ENCODE results near the gene ZNF774. TPM values are rescaled to one million over a fixed set of nuclear protein-coding genes. Genes with fewer than 3 reads are reported as not detected.

The ZNF774 gene
- total and polyA plus RNA-seq, 2 of the 13 experiments (the other 11 are each of a cell fraction or from before 2014, with no cell fraction given) = 0.59 to 1.4 TPM

DNA sequence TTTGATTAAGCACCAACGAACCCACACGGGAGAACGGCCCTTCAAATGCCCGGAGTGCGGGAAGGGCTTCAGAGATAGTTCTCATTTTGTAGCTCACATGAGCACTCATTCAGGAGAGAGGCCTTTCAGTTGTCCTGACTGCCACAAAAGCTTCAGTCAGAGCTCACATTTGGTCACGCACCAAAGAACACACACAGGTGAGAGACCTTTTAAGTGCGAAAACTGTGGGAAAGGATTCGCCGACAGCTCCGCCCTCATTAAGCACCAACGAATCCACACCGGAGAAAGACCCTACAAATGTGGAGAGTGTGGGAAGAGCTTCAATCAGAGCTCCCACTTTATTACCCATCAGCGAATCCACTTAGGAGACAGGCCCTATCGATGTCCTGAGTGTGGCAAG, 8.7 kb downstream of the ZNF774 start:
- 89% methylated on average over 13 of the region's 14 CpGs for WGBS (ENCODE audit: low lambda C conversion rate)
- intact Hi-C loops (cut with micrococcal nuclease; ENCODE audit: unreplicated experiment) (no loop called here), in situ Hi-C loops (cut with HindIII; ENCODE audit: extremely low pct_ligation_motif_present, low pct_unique_long_range_greater_than_20kb) (loop anchor here (10.0 kb wide), 1 partner anchor 124 kb away; no protein-coding TSS in a partner anchor)

More for the DNA sequence above, 8.7 kb downstream of the ZNF774 start:
- Histone ChIP-seq H3K79me2 (ENCODE audit: insufficient read depth, low read length) (no peaks in the 10 kb centered on the region), H2AFZ (ENCODE audit: low read length) (no peak overlapping the region), H3K4me2 (ENCODE audit: low read depth, low read length) (no peak overlapping the region), H3K4me3 (replicated peaks in 1 of 3; ENCODE audit: insufficient read depth in 1 of 3, low read depth in 2 of 3, low read length in 3 of 3) (no peak overlapping the region), H3K36me3 (replicated peaks in 1 of 2; ENCODE audit: control insufficient read depth in 1 of 2, insufficient read depth in 2 of 2, low read length in 2 of 2) (peaks cover 0 to 2% of the 10 kb centered on the region in 2 experiments; a peak in 1 of 5 replicates), H3K4me1 (ENCODE audit: insufficient read depth, low read length) (no peaks in the 10 kb centered on the region), H3K27me3 (ENCODE audit: control insufficient read depth in 1 of 2, insufficient read depth in 2 of 2, low read length in 2 of 2) (no peaks in the 10 kb centered on the region), H4K20me1 (ENCODE audit: insufficient read depth, low read length) (no peaks in the 10 kb centered on the region), H3K9ac (ENCODE audit: insufficient read depth, low read depth, low read length) (no peak overlapping the region), H3K9me3 (ENCODE audit: low read length) (no peaks in the 10 kb centered on the region), H3K27ac (ENCODE audit: extremely low read length, insufficient read depth, low read length) (no peak overlapping the region)
- no peak for ATAC-seq
- DNase-seq (ENCODE audit: low spot score) = no peak
- TF ChIP-seq, protein P1, sequence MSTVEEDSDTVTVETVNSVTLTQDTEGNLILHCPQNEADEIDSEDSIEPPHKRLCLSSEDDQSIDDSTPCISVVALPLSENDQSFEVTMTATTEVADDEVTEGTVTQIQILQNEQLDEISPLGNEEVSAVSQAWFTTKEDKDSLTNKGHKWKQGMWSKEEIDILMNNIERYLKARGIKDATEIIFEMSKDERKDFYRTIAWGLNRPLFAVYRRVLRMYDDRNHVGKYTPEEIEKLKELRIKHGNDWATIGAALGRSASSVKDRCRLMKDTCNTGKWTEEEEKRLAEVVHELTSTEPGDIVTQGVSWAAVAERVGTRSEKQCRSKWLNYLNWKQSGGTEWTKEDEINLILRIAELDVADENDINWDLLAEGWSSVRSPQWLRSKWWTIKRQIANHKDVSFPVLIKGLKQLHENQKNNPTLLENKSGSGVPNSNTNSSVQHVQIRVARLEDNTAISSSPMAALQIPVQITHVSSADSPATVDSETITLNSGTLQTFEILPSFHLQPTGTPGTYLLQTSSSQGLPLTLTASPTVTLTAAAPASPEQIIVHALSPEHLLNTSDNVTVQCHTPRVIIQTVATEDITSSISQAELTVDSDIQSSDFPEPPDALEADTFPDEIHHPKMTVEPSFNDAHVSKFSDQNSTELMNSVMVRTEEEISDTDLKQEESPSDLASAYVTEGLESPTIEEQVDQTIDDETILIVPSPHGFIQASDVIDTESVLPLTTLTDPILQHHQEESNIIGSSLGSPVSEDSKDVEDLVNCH (CRISPR knock-in tag; IDR thresholded peaks at IDR 0.05) = no peak
- TF ChIP-seq, protein P2, sequence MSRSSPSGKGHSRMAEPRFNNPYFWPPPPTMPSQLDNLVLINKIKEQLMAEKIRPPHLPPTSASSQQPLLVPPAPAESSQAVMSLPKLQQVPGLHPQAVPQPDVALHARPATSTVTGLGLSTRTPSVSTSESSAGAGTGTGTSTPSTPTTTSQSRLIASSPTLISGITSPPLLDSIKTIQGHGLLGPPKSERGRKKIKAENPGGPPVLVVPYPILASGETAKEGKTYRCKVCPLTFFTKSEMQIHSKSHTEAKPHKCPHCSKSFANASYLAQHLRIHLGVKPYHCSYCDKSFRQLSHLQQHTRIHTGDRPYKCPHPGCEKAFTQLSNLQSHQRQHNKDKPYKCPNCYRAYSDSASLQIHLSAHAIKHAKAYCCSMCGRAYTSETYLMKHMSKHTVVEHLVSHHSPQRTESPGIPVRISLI (CRISPR knock-in tag; IDR thresholded peaks at IDR 0.05; ENCODE audit: borderline replicate concordance) = no peak
- no peak for TF ChIP-seq ZSCAN30 (CRISPR knock-in tag; IDR thresholded peaks at IDR 0.05)
- no peak for TF ChIP-seq ZFP1 (CRISPR knock-in tag; IDR thresholded peaks at IDR 0.05)
- TF ChIP-seq GATA4 (IDR thresholded peaks at IDR 0.05; ENCODE audit: borderline replicate concordance, low read depth) = no peak
- TF ChIP-seq POLR2A (IDR thresholded peaks at IDR 0.05; ENCODE audit: insufficient read depth in 1 of 2, low read depth in 2 of 2, low read length in 2 of 2) = no peak
- no peak for TF ChIP-seq ZNF572 (CRISPR knock-in tag; IDR thresholded peaks at IDR 0.05)
- TF ChIP-seq ZNF83 (CRISPR knock-in tag; IDR thresholded peaks at IDR 0.05; ENCODE audit: borderline replicate concordance) = no peak
- TF ChIP-seq TCF12 (IDR thresholded peaks at IDR 0.05) = no peak
- TF ChIP-seq TCF12 (CRISPR knock-in tag; IDR thresholded peaks at IDR 0.05) = no peak
- no peak for TF ChIP-seq SP140L (CRISPR knock-in tag; IDR thresholded peaks at IDR 0.05; ENCODE audit: borderline replicate concordance)
- TF ChIP-seq ZNF34 (CRISPR knock-in tag; IDR thresholded peaks at IDR 0.05; ENCODE audit: borderline replicate concordance) = no peak
- TF ChIP-seq, protein P3, sequence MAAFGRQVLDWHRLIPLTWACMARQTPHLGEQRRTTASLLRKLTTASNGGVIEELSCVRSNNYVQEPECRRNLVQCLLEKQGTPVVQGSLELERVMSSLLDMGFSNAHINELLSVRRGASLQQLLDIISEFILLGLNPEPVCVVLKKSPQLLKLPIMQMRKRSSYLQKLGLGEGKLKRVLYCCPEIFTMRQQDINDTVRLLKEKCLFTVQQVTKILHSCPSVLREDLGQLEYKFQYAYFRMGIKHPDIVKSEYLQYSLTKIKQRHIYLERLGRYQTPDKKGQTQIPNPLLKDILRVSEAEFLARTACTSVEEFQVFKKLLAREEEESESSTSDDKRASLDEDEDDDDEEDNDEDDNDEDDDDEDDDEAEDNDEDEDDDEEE (CRISPR knock-in tag; IDR thresholded peaks at IDR 0.05) = no peak
- no peak for TF ChIP-seq HOXA9 (CRISPR knock-in tag; IDR thresholded peaks at IDR 0.05; ENCODE audit: borderline replicate concordance)
- no peak for TF ChIP-seq ZNF326 (CRISPR knock-in tag; IDR thresholded peaks at IDR 0.05; ENCODE audit: borderline replicate concordance)
- no peak for TF ChIP-seq NR2F6 (IDR thresholded peaks at IDR 0.05)
- no peak for TF ChIP-seq NR2F6 (CRISPR knock-in tag; IDR thresholded peaks at IDR 0.05)
- no peak for TF ChIP-seq ATF7 (IDR thresholded peaks at IDR 0.05)
- no peak for TF ChIP-seq ATF7 (CRISPR knock-in tag; IDR thresholded peaks at IDR 0.05)
- ChIA-PET CTCF (ENCODE audit: low intra/inter-chr PET ratio, low total read pairs) (no interaction called here), POLR2A (interaction anchor here (0.5 kb wide), 1 partner anchor 8 kb away, joined by 3 read pairs; no protein-coding TSS in a partner anchor)
- no TSS peak for BruUV-seq (replicated peaks)
- no peak for FAIRE-seq
